Osteoblast (primary cell): ENCODE data around the gene RNF126. TPM values are rescaled to one million over a fixed set of nuclear protein-coding genes. Genes with fewer than 3 reads are reported as not detected.

Source experiments
- DNase-seq: peaks from one replicate; pipeline ENCODE4 v3.0.0; 2011; ENCODE audit warnings: low spot score, mixed read lengths; ENCODE audit not compliant: insufficient read length; ENCODE audit errors: missing footprints
- H2AFZ ChIP-seq: 2 replicates; pipeline ENCODE4 v1.6.0; 2011; ENCODE audit warnings: mild to moderate bottlenecking, low read length
- H3K27ac ChIP-seq: 2 replicates; pipeline ENCODE4 v1.5.1; 2011; ENCODE audit warnings: mild to moderate bottlenecking, low read depth, low read length, moderate library complexity
- H3K27me3 ChIP-seq: 2 replicates; pipeline ENCODE4 v1.6.0; 2012; ENCODE audit warnings: mild to moderate bottlenecking, control low read depth, inconsistent platforms, low read length, moderate library complexity; ENCODE audit not compliant: insufficient read depth
- H3K36me3 ChIP-seq: 2 replicates; pipeline ENCODE4 v1.5.1; 2011; ENCODE audit warnings: mild to moderate bottlenecking, low read length, control low read depth, moderate library complexity; ENCODE audit not compliant: insufficient read depth
- H3K4me1 ChIP-seq: 2 replicates; pipeline ENCODE4 v1.5.1; 2011; ENCODE audit warnings: mild to moderate bottlenecking, low read length, control low read depth, moderate library complexity; ENCODE audit not compliant: insufficient read depth
- H3K4me2 ChIP-seq: 2 replicates; pipeline ENCODE4 v1.6.0; 2011; ENCODE audit warnings: mild to moderate bottlenecking, low read length; ENCODE audit not compliant: insufficient read depth
- H3K4me3 ChIP-seq: fragments of 200-600 bp; sonication (generic); 3 replicates; pipeline ENCODE4 v1.5.1; 2012; ENCODE audit warnings: mild to moderate bottlenecking, low read length, inconsistent platforms; ENCODE audit not compliant: insufficient read depth
- H3K79me2 ChIP-seq: 2 replicates; pipeline ENCODE4 v1.6.0; 2012; ENCODE audit warnings: mild to moderate bottlenecking, low read length, control low read depth, inconsistent platforms; ENCODE audit not compliant: insufficient read depth
- H3K9me3 ChIP-seq: 2 replicates; pipeline ENCODE4 v1.5.1; 2011; ENCODE audit warnings: low read depth, low read length, control low read depth
- H4K20me1 ChIP-seq: 2 replicates; pipeline ENCODE4 v1.6.0; 2012; ENCODE audit warnings: mild to moderate bottlenecking, low read length, control low read depth; ENCODE audit not compliant: insufficient read depth
- total RNA-seq: library from RNA; depleted of rRNA; stranded (reverse); fragments of >200 nt; gene quantifications from 2 replicates; pipeline ENCODE4 v1.2.3, GENCODE V29; 2012
- TF ChIP-seq, protein P1 (sequence below): IDR thresholded peaks from 2 replicates; pipeline ENCODE4 v1.5.1; 2011; ENCODE audit warnings: mild to moderate bottlenecking, low read depth, low read length, moderate library complexity; ENCODE audit errors: extremely low read depth

Gene RNF126
- total RNA-seq, 1 donor = 38.7 TPM

DNA sequence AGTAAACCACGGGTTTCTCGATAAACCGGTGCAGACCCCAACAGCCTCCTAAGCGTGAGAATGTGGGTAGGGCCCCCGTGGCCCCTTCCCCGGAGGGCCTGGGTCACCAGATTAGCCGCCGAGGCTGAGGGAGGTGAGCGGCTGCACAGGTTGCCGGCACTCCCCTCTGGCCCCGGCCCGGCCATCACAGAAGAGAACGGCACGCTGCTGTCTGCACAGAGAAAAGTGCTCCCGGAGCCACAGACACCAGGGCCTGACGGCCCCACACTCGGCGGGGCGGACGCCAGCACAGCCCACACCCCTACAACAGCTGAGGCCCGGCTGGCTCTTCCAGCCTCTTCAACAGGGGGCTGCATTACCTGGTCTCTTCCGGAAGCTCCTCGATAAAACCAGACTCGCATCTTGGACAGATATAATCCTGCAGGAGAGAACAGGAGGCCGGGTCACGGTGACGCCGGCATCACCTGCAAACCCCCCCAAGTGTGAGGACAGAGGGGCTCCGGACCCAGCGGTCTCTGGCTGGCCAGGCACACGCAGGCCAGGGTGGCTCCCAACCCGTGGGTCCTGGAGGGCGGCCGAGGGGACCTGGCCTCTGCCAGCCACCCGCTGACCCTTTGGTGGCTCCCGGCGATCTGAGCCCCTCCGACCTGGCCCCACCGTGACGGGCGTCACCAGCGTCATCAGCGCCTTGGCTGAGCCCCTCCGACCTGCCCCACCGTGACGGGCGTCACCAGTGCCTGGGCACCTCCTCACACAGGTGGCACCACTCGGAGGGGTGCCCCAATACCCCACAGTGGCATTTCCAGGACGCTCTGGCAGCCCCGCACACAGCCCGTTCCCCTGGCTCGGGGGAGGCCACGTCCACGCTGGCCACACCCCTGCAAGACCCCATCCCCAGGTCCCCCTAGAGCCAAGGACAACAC, 10.3 kb downstream of the RNF126 start:
- peaks cover 10% of the 10 kb centered on the region for H3K36me3 ChIP-seq
- no peak overlapping the region for H3K4me2 ChIP-seq
- H3K9me3 ChIP-seq = no peaks in the 10 kb centered on the region
- H3K27ac ChIP-seq = no peak overlapping the region
- no peaks in the 10 kb centered on the region for H3K4me1 ChIP-seq
- no peaks in the 10 kb centered on the region for H3K27me3 ChIP-seq
- no peak overlapping the region for H2AFZ ChIP-seq
- peaks cover 34% of the 10 kb centered on the region for H4K20me1 ChIP-seq
- peak; percentile 61 for DNase-seq
- peaks cover 70% of the 10 kb centered on the region for H3K79me2 ChIP-seq
- TF ChIP-seq, protein P1, sequence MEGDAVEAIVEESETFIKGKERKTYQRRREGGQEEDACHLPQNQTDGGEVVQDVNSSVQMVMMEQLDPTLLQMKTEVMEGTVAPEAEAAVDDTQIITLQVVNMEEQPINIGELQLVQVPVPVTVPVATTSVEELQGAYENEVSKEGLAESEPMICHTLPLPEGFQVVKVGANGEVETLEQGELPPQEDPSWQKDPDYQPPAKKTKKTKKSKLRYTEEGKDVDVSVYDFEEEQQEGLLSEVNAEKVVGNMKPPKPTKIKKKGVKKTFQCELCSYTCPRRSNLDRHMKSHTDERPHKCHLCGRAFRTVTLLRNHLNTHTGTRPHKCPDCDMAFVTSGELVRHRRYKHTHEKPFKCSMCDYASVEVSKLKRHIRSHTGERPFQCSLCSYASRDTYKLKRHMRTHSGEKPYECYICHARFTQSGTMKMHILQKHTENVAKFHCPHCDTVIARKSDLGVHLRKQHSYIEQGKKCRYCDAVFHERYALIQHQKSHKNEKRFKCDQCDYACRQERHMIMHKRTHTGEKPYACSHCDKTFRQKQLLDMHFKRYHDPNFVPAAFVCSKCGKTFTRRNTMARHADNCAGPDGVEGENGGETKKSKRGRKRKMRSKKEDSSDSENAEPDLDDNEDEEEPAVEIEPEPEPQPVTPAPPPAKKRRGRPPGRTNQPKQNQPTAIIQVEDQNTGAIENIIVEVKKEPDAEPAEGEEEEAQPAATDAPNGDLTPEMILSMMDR = no peak
- no peak overlapping the region for H3K4me3 ChIP-seq

DNA sequence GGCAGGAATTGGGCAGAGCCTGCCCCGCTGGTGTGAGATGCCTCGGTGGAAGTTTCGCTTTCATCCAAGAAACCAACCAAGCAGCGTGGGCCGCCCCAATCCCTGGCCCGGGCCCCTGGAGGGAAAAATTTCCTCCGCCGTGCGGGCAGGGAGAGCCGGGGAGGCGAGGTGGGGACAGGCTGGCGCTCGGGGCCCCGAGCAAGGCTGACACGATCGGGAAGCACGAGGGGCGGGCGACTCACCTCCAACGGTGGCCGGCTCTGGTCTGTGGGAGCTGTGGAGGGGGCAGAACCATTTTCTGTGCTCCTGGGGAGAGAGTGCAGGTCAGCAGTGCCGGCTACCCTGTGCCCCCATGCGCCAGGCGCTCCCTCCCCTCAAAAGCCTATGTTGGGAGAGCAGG, 11.0 kb downstream of the RNF126 start:
- Histone ChIP-seq H3K4me2 (no peak overlapping the region), H2AFZ (no peak overlapping the region), H3K9me3 (no peaks in the 10 kb centered on the region), H3K79me2 (peaks cover 63% of the 10 kb centered on the region), H3K27me3 (no peaks in the 10 kb centered on the region), H3K4me3 (no peak overlapping the region), H3K36me3 (peaks cover 14% of the 10 kb centered on the region), H4K20me1 (peaks cover 26% of the 10 kb centered on the region), H3K4me1 (no peaks in the 10 kb centered on the region), H3K27ac (no peak overlapping the region)
- DNase-seq = peak; percentile 80
- TF ChIP-seq, protein P1 = no peak

DNA sequence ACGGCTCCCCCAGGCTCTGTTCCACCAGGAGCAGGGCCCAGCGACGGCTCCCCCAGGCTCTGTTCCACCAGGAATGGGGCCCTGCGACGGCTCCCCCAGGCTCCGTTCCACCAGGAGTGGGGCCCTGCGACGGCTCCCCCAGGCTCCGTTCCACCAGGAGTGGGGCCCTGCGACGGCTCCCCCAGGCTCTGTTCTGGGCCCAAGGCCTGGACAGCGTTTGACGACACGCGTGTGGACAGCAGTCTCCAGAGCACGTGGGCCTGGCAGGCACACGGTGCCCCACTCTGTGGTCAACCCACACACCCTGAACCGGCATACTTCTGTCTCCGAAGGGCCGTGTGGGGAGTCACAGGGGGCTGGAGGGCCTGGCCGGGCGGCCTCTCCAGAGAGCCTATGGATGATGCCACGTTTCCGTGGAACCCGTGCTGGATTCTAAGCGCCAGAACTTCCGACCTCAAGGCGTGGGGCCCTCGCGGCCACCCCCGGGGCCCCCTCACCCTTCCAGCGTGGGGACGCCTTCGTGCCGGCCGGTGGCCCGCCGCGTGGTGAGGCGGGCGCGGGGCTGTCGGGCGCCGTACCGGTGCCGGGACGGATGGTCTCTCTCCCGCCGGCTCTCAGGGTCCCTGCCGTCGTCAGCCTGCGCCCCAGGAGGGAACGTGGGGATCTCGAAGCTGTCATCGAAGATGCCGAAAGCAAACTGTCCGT, 11.7 kb downstream of the RNF126 start:
- H3K4me3 ChIP-seq = no peak overlapping the region
- H3K27me3 ChIP-seq = no peaks in the 10 kb centered on the region
- H3K9me3 ChIP-seq = no peaks in the 10 kb centered on the region
- H3K4me1 ChIP-seq = no peaks in the 10 kb centered on the region
- H3K36me3 ChIP-seq = peaks cover 20% of the 10 kb centered on the region
- no peak overlapping the region for H3K4me2 ChIP-seq
- no peak overlapping the region for H3K27ac ChIP-seq
- H4K20me1 ChIP-seq = peaks cover 20% of the 10 kb centered on the region
- DNase-seq = peak; percentile 42
- no peak overlapping the region for H2AFZ ChIP-seq
- TF ChIP-seq, protein P1 = no peak
- H3K79me2 ChIP-seq = peaks cover 56% of the 10 kb centered on the region

DNA sequence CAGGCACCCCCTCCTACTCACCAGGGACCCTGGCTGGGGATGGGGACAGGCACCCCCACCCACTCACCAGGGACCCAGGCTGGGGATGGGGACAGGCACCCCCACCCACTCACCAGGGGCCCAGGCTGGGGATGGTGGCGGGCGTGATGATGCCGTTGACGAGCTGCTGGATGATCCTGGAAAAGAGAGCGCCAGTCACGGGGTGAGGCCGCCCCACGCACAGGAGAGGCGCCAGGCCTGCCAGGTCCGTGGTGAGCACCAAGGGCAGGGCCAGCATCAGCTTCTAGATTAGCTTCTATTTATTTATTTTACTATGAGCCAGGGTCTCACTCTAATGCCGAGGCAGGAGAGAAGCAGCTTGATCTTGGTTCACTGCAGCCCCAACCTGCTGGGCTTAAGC, 12.9 kb downstream of the RNF126 start:
- Histone ChIP-seq H3K4me3 (no peak overlapping the region), H3K79me2 (peaks cover 44% of the 10 kb centered on the region), H3K27me3 (no peaks in the 10 kb centered on the region), H3K4me2 (no peak overlapping the region), H4K20me1 (peaks cover 20% of the 10 kb centered on the region), H3K9me3 (no peaks in the 10 kb centered on the region), H2AFZ (no peak overlapping the region), H3K4me1 (no peaks in the 10 kb centered on the region), H3K27ac (no peak overlapping the region), H3K36me3 (peaks cover 25% of the 10 kb centered on the region)
- DNase-seq = peak; percentile 73
- TF ChIP-seq, protein P1 = no peak
